ENCODE measurements around the gene ABCC5.
A peak's percentile ranks its signal among the peaks of the same experiment; 100 is the strongest.
"Not testable (repeated sequence)": the region's sequence is repeated elsewhere in the genome, so short reads cannot be mapped to it uniquely, and the experiment has no call there.

Gene ABCC5

DNA sequence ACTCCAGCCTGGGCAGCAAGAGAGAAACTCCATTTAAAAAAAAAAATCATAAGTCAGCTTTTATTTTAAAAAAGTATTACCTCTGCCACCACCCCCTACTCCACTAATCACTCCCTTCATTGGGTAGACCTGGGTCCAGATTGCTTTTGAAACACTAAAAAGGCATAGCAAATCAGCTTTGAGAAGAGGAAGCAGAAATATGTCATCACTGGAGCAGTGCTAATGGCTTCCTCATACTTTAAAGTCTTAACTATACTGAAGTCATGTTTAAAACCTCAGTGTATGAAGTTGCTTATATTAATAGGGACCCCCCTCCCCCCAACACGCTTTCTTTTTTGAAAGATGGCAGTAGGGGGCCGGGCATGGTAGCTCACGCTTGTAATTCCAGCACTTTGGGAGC lies 12.9 kb upstream of the ABCC5 start:
- TF ChIP-seq, protein P1, sequence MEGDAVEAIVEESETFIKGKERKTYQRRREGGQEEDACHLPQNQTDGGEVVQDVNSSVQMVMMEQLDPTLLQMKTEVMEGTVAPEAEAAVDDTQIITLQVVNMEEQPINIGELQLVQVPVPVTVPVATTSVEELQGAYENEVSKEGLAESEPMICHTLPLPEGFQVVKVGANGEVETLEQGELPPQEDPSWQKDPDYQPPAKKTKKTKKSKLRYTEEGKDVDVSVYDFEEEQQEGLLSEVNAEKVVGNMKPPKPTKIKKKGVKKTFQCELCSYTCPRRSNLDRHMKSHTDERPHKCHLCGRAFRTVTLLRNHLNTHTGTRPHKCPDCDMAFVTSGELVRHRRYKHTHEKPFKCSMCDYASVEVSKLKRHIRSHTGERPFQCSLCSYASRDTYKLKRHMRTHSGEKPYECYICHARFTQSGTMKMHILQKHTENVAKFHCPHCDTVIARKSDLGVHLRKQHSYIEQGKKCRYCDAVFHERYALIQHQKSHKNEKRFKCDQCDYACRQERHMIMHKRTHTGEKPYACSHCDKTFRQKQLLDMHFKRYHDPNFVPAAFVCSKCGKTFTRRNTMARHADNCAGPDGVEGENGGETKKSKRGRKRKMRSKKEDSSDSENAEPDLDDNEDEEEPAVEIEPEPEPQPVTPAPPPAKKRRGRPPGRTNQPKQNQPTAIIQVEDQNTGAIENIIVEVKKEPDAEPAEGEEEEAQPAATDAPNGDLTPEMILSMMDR (IDR thresholded peaks at IDR 0.05; ENCODE audit: insufficient read depth, missing control alignments): no peak
- DNase-seq (ENCODE audit: insufficient read length, low spot score) (no peak), FAIRE-seq (no peak)

DNA sequence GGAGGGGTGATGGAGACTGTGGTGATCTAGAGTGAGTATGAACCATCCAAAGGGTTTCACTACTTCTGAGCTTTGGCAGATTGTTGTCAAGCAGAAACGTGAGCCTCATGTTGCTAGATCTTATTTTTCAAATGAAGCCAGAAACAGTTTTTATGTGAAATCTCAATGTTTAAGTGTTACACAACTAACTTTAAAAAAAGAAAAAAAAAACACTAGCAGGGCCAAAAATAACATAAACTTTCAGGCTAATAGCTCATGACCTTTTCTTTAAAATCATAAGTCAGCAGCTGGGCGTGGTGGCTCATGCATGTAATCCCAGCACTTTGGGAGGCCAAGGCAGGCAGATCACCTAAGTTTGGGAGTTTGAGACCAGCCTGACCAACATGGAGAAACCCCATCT lies 11.8 kb upstream of the ABCC5 start:
- FAIRE-seq (no peak), DNase-seq (ENCODE audit: insufficient read length, low spot score) (no peak)
- TF ChIP-seq, protein P1 (IDR thresholded peaks at IDR 0.05; ENCODE audit: insufficient read depth, missing control alignments): no peak

DNA sequence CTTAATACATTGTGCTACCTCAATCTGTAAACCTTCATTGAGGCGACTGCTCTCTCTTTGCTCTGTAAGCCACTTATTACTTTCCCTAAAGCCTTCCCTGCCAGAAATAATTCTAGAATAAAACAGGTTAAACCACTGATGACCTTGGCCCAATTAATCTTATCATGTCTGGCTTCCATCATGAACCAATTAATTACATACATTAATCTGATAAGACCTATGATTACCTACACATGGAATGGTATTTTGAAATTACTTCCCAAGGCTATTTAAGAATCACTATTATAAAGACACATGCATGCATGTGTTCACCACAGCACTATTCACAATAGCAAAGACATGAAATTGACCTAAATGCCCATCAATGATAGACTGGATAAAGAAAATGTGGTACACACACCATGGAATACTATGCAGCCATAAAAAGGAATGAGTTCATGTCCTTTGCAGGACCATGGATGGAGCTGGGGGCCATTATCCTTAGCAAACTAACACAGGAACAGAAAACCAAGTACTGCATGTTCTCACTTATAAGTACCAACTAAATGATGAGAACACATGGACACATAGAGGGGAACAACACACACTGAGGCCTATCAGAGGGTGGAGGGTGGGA lies 10.7 kb upstream of the ABCC5 start:
- not testable (repeated sequence) for FAIRE-seq

DNA sequence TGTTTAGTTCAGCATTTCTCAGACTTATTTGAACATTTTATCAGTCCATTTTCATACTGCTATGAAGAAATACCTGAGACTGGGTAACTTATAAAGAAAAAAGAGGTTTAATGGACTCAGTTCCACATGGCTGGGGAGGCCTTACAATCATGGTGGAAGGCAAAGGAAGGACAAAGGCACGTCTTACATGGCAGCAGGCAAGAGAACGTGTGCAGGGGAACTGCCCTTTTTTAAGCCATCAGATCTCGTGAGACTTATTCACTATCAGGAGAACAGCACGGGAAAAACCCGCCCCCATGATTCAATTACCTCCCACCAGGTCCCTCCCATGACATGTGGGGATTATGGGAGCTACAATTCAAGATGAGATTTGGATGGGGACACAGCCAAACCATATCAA lies 7.6 kb upstream of the ABCC5 start:
- FAIRE-seq; DNase-seq (ENCODE audit: insufficient read length, low spot score): not testable (repeated sequence)

More for the DNA sequence above, 10.7 kb upstream of the ABCC5 start:
- DNase-seq (ENCODE audit: insufficient read length, low spot score): not testable (repeated sequence)

DNA sequence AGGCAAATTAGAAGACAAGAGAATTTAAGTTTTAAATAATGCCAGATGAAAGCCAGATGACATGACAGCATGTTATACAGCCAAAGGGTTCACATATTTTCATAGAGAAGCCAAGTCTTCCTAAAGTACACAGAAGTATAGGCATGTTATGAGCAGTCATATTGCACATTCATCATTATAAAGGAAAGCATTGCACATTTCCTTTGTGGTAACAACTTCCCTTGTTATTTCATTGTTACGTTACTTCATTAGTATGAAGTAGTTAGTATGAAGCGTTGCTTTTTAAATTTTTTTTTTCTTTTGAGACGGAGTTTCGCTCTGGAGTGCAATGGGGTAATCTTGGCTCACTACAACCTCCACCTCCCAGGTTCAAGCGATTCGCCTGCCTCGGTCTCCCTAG lies 4.6 kb upstream of the ABCC5 start:
- FAIRE-seq (no peak), DNase-seq (ENCODE audit: insufficient read length, low spot score) (no peak)
- TF ChIP-seq, protein P1 (IDR thresholded peaks at IDR 0.05; ENCODE audit: insufficient read depth, missing control alignments): no peak

DNA sequence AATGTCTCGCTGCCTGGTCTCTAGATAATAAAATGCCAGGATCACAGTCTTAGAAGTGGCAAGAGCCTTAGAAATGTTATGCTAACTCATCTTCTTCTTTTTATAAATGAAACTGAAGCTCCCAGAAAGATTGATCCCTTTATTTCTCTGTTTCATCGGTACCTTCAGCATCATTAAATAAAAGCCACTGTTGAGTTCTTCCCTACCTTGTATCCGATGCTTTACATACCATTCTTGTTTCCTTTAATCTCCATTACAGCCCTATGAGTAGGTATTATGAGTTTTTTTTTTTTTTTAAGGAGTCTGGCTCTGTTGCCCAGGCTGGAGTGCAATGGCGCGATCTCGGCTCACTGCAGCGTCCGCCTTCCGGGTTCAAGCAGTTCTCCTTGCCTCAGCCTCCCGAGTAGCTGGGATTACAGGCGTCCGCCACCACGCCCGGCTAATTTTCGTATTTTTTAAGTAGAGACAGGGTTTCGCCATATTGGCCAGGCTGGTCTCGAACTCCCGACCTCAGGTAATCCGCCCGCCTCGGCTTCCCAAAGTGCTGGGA lies 815 bp upstream of the ABCC5 start:
- FAIRE-seq (no peak), DNase-seq (ENCODE audit: insufficient read length, low spot score) (no peak)
- TF ChIP-seq, protein P1 (IDR thresholded peaks at IDR 0.05; ENCODE audit: insufficient read depth, missing control alignments): no peak

DNA sequence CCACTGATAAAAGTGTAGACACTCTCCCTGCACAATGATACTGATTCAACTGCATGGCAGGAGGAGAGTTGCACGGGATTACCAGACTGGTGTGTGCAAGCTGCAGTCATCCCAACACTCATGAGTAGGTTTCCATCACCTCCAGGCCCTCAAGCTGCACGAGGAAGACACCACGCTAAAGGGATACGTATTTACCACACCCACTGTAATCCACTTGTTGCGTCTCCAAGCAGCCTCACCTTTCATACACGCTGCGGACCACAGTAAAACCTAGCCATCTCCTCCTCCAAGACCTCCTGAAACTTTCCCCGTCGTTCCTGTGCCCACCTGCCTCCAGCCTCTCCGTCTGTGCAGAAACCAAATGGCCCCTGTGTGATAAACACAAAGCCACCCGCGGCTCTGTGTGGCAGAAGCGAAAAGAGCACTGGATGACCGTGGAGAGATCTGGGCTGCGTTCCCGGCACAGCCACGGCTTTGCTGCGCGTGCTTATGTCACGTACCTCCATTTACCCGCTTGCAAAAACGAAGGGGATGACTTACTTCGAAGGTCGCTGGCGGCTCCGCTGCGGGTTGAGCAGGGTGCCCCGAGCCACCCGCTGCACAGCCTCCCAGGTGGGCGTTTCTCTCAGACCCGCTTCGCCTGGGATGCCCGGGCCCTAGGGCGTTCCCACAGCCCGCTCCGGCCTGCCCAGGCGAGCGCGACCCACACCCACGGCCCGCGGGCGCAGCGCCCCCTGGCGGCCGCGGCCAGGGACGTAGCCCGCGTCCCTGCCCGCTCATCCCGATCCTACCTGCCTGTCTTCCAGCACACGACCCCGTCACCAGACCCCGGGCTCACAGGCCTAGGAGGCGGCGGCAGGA lies 643 bp downstream of the ABCC5 start:
- no peak for FAIRE-seq
- DNase-seq (ENCODE audit: insufficient read length, low spot score): peak; percentile 39
- TF ChIP-seq, protein P1 (IDR thresholded peaks at IDR 0.05; ENCODE audit: insufficient read depth, missing control alignments): peak; percentile 70

DNA sequence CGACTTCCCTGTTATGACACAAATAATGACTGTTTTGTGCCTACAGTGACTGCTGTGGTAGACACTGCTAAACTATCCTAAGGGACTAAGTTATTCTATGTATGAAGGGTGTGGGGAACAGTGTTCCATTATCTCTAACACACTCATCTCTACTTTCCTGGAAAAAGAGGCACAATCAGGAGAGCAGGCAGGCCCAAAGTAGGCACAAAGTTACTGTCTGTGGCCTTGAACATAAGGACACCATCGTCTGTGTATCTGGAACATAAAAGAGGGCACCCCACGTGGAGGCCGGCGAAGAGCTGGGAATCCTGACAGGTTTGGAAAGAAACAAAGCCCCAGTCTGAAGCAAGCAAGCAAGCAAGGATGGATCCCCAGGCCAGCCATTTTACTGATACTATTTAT lies 1.5 kb downstream of the ABCC5 start:
- no peak for DNase-seq (ENCODE audit: insufficient read length, low spot score)
- no peak for FAIRE-seq

More for the DNA sequence above, 1.5 kb downstream of the ABCC5 start:
- TF ChIP-seq, protein P1 (IDR thresholded peaks at IDR 0.05; ENCODE audit: insufficient read depth, missing control alignments): no peak
